ENCODE measurements around the gene TLR10. TPM values are rescaled to one million over a fixed set of nuclear protein-coding genes. Genes with fewer than 3 reads are reported as not detected.
"Not testable (repeated sequence)": the region's sequence is repeated elsewhere in the genome, so short reads cannot be mapped to it uniquely, and the experiment has no call there.

The TLR10 gene
- total RNA-seq, 2 experiments from 2014 or later, result 27.4 to 34.5 TPM

GRCh38 chr4:38815885-38816782 lies 33.3 kb upstream of the TLR10 start:
- Histone ChIP-seq H3K36me3 (ENCODE audit: insufficient read depth, low read length) (peaks cover 15% of the 10 kb centered on the region), H3K9me3 (ENCODE audit: low read length) (peaks cover 16% of the 10 kb centered on the region), H3K4me2 (ENCODE audit: low read length) (peak overlapping the region; percentile 59), H2AFZ (ENCODE audit: low read length) (peak overlapping the region; percentile 62; the same call in 1 of the 2 replicates), H3K79me2 (ENCODE audit: insufficient read depth, low read depth, low read length) (no peaks in the 10 kb centered on the region), H3K4me3 (ENCODE audit: low read depth, low read length, poor library complexity, severe bottlenecking) (peak overlapping the region; percentile 51), H4K20me1 (ENCODE audit: insufficient read depth, low read length) (no peaks in the 10 kb centered on the region), H3K4me1 (ENCODE audit: insufficient read depth, low read length, poor library complexity, severe bottlenecking) (peaks cover 19% of the 10 kb centered on the region), H3K9me2 (ENCODE audit: insufficient read depth, low read length) (no peaks in the 10 kb centered on the region), H3K27ac (ENCODE audit: low read depth, low read length, poor library complexity, severe bottlenecking) (peak overlapping the region; percentile 49)
- intact Hi-C loops (cut with micrococcal nuclease; ENCODE audit: unreplicated experiment), result no loop called here
- peak; percentile 65 for DNase-seq (ENCODE audit: low spot score)
- BruUV-seq (replicated peaks), result TSS peak; percentile 62
- ChIA-PET POLR2A (interaction anchor here (0.6 to 1.6 kb wide), 5 partner anchors 10 to 69 kb away, joined by 3 to 8 read pairs (median 3); partner anchors contain the start of gene TLR1), CTCF (ENCODE audit: unreplicated experiment) (interaction anchor here (1.5 kb wide), 1 partner anchor 56 kb away, joined by 5 read pairs; no protein-coding TSS in a partner anchor)
- TF ChIP-seq CTCF (conservative IDR thresholded peaks at IDR 0.05; ENCODE audit: low read length) (no peak), EZH2phosphoT487 (IDR thresholded peaks at IDR 0.05; ENCODE audit: borderline replicate concordance, low read depth, low read length) (no peak)

GRCh38 chr4:38814386-38814785 lies 31.6 kb upstream of the TLR10 start:
- no peak for TF ChIP-seq EZH2phosphoT487 (IDR thresholded peaks at IDR 0.05; ENCODE audit: borderline replicate concordance, low read depth, low read length)
- TF ChIP-seq CTCF (conservative IDR thresholded peaks at IDR 0.05; ENCODE audit: low read length), result no peak
- no peaks in the 10 kb centered on the region for H3K79me2 ChIP-seq (ENCODE audit: insufficient read depth, low read depth, low read length)
- H3K4me1 ChIP-seq (ENCODE audit: insufficient read depth, low read length, poor library complexity, severe bottlenecking), result peaks cover 19% of the 10 kb centered on the region
- H3K4me3 ChIP-seq (ENCODE audit: low read depth, low read length, poor library complexity, severe bottlenecking), result no peak overlapping the region
- no peak overlapping the region for H2AFZ ChIP-seq (ENCODE audit: low read length)
- ChIA-PET CTCF (ENCODE audit: unreplicated experiment) (no interaction called here), POLR2A (interaction anchor here (1.3 kb wide), 1 partner anchor 14 kb away, joined by 3 read pairs; no protein-coding TSS in a partner anchor)
- BruUV-seq (replicated peaks), result no TSS peak
- no peaks in the 10 kb centered on the region for H3K9me2 ChIP-seq (ENCODE audit: insufficient read depth, low read length)
- intact Hi-C loops (cut with micrococcal nuclease; ENCODE audit: unreplicated experiment), result no loop called here
- H4K20me1 ChIP-seq (ENCODE audit: insufficient read depth, low read length), result no peaks in the 10 kb centered on the region
- no peak overlapping the region for H3K4me2 ChIP-seq (ENCODE audit: low read length)
- H3K27ac ChIP-seq (ENCODE audit: low read depth, low read length, poor library complexity, severe bottlenecking), result no peak overlapping the region
- DNase-seq (ENCODE audit: low spot score), result no peak
- peaks cover 16% of the 10 kb centered on the region for H3K9me3 ChIP-seq (ENCODE audit: low read length)
- H3K36me3 ChIP-seq (ENCODE audit: insufficient read depth, low read length), result peaks cover 15% of the 10 kb centered on the region

- no peak overlapping the region for H3K4me2 ChIP-seq (ENCODE audit: low read length)
- no peaks in the 10 kb centered on the region for H3K79me2 ChIP-seq (ENCODE audit: insufficient read depth, low read depth, low read length)
- no peak overlapping the region for H3K4me3 ChIP-seq (ENCODE audit: low read depth, low read length, poor library complexity, severe bottlenecking)
- CTCF ChIA-PET (ENCODE audit: unreplicated experiment), result no interaction called here
- peaks cover 9% of the 10 kb centered on the region for H3K4me1 ChIP-seq (ENCODE audit: insufficient read depth, low read length, poor library complexity, severe bottlenecking)
- H4K20me1 ChIP-seq (ENCODE audit: insufficient read depth, low read length), result no peaks in the 10 kb centered on the region
- POLR2A ChIA-PET, result no interaction called here
- H3K9me3 ChIP-seq (ENCODE audit: low read length), result peaks cover 16% of the 10 kb centered on the region
- intact Hi-C loops (cut with micrococcal nuclease; ENCODE audit: unreplicated experiment), result no loop called here
- no peak overlapping the region for H3K27ac ChIP-seq (ENCODE audit: low read depth, low read length, poor library complexity, severe bottlenecking)
- H2AFZ ChIP-seq (ENCODE audit: low read length), result no peak overlapping the region
- no TSS peak for BruUV-seq (replicated peaks)
- DNase-seq (ENCODE audit: low spot score), result no peak
- no peaks in the 10 kb centered on the region for H3K9me2 ChIP-seq (ENCODE audit: insufficient read depth, low read length)
- TF ChIP-seq CTCF (conservative IDR thresholded peaks at IDR 0.05; ENCODE audit: low read length) (no peak), EZH2phosphoT487 (IDR thresholded peaks at IDR 0.05; ENCODE audit: borderline replicate concordance, low read depth, low read length) (no peak)
- peaks cover 15% of the 10 kb centered on the region for H3K36me3 ChIP-seq (ENCODE audit: insufficient read depth, low read length)
Measured at GRCh38 chr4:38811297-38811696, 28.5 kb upstream of the TLR10 start.

- POLR2A ChIA-PET; H3K4me3 ChIP-seq (ENCODE audit: low read depth, low read length, poor library complexity, severe bottlenecking); DNase-seq (ENCODE audit: low spot score); H3K27ac ChIP-seq (ENCODE audit: low read depth, low read length, poor library complexity, severe bottlenecking); H3K9me2 ChIP-seq (ENCODE audit: insufficient read depth, low read length); H2AFZ ChIP-seq (ENCODE audit: low read length); intact Hi-C loops (cut with micrococcal nuclease; ENCODE audit: unreplicated experiment); H3K4me2 ChIP-seq (ENCODE audit: low read length); H3K79me2 ChIP-seq (ENCODE audit: insufficient read depth, low read depth, low read length); BruUV-seq (replicated peaks); H4K20me1 ChIP-seq (ENCODE audit: insufficient read depth, low read length); CTCF ChIA-PET (ENCODE audit: unreplicated experiment): not testable (repeated sequence)
- Histone ChIP-seq H3K36me3 (ENCODE audit: insufficient read depth, low read length) (peaks cover 18% of the 10 kb centered on the region), H3K4me1 (ENCODE audit: insufficient read depth, low read length, poor library complexity, severe bottlenecking) (peaks cover 26% of the 10 kb centered on the region), H3K9me3 (ENCODE audit: low read length) (peaks cover 21% of the 10 kb centered on the region)
Measured at GRCh38 chr4:38807462-38807861, 24.7 kb upstream of the TLR10 start.

Measured in OCI-LY7 (cell line).